ENCODE results near the gene PARD3.

DNA sequence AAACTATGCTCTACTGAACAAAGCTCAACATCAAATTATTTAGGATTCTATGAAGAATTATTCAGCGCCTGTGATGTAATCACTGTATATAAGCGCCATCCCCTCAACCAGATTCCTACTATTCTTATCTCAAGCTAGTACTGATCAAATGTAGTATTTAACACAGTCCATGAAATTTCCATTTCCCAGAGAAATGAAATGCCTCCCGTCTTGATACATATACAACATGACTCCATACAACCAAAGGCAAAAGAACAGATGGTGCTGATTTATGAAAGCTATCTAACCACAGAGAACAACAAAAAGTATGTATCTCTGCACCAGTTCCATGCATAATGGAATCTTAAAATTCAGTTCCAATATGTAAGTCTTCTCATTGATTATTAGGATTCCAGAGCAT is 406.1 kb downstream of the PARD3 start:
- TF ChIP-seq, protein P1, sequence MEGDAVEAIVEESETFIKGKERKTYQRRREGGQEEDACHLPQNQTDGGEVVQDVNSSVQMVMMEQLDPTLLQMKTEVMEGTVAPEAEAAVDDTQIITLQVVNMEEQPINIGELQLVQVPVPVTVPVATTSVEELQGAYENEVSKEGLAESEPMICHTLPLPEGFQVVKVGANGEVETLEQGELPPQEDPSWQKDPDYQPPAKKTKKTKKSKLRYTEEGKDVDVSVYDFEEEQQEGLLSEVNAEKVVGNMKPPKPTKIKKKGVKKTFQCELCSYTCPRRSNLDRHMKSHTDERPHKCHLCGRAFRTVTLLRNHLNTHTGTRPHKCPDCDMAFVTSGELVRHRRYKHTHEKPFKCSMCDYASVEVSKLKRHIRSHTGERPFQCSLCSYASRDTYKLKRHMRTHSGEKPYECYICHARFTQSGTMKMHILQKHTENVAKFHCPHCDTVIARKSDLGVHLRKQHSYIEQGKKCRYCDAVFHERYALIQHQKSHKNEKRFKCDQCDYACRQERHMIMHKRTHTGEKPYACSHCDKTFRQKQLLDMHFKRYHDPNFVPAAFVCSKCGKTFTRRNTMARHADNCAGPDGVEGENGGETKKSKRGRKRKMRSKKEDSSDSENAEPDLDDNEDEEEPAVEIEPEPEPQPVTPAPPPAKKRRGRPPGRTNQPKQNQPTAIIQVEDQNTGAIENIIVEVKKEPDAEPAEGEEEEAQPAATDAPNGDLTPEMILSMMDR (IDR thresholded peaks at IDR 0.05) = no peak
- TF ChIP-seq POLR2A (IDR thresholded peaks at IDR 0.05) = no peak
